GM18505 (cell line): ENCODE measurements around the gene PRELP.
"Not testable (repeated sequence)": the region's sequence is repeated elsewhere in the genome, so short reads cannot be mapped to it uniquely, and the experiment has no call there.

Source experiments
- ATAC-seq: cut with Tn5 transposase; IDR thresholded peaks from one replicate; pipeline ENCODE4 v1.9.1; 2021; ENCODE audit not compliant: unreplicated experiment
- POLR2A ChIP-seq: IDR thresholded peaks from 4 replicates; pipeline ENCODE4 v1.6.1; 2011; ENCODE audit warnings: borderline replicate concordance; ENCODE audit not compliant: insufficient read depth, insufficient read length; ENCODE audit errors: extremely low read depth

The PRELP gene

GRCh38 chr1:203447151-203447550 lies 28.5 kb upstream of the PRELP start:
- ATAC-seq: no peak
- TF ChIP-seq POLR2A: no peak

GRCh38 chr1:203447598-203447997 lies 28.0 kb upstream of the PRELP start:
- ATAC-seq: not testable (repeated sequence)

DNA sequence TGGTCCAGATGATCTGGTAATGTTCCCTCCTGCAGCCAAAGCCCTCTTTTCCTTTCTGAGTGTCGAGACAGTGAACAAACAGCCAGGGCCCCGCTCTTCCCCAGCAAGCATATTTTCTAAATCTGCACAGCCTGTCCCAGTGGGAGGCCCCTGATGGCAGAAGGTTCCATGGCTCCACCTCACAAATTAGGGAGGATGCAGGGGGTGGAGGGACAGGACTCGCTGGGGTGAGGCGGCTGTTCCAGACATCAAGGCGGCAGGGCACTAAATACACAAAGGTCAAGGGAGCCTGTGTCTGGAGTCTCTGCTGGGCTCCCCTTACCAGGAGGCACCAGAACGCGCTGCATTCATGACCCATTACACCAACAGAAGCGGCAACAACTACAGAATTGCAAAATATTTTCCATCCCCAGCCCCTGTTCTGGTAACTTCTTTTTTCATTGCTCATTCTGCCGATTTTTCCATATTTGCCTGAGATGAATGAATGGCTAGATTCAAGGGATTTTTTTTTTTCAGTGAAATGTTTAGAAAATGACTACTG lies 27.0 kb upstream of the PRELP start:
- no peak for ATAC-seq

GRCh38 chr1:203450001-203450400 lies 25.6 kb upstream of the PRELP start:
- ATAC-seq: no peak
- TF ChIP-seq POLR2A: no peak

More for the DNA sequence above, 27.0 kb upstream of the PRELP start:
- no peak for TF ChIP-seq POLR2A

DNA sequence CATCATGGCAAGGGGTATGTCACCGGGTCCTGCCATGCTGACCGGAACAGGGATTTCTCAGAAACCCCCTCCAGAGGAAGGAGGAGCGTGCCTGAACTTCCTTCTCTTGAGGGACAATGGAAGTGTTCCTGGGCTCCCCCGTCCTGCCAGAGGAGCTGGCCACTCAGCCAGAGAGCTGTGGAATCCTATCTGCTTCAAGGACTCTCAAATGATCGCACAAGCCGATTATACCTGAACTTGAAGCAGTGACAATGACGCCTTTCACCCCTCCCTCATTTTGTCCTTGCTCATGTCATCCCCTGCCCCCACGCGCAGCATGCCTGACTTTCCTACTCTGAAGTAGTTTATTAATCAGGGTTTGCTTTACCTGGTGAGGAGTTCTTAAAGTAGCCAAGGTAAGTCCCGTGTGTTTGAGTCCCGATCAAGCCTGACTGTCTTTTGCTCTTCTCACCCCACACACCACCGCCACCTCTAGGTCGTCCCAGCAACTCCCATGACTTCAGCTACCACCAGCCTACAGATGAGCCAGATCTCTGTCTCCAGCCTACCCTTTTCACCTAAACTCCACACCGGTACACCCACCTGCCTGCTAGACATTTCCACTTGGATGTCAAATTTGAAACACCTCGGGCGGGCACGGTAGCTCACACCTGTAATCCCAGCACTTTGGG lies 25.0 kb upstream of the PRELP start:
- ATAC-seq: no peak

DNA sequence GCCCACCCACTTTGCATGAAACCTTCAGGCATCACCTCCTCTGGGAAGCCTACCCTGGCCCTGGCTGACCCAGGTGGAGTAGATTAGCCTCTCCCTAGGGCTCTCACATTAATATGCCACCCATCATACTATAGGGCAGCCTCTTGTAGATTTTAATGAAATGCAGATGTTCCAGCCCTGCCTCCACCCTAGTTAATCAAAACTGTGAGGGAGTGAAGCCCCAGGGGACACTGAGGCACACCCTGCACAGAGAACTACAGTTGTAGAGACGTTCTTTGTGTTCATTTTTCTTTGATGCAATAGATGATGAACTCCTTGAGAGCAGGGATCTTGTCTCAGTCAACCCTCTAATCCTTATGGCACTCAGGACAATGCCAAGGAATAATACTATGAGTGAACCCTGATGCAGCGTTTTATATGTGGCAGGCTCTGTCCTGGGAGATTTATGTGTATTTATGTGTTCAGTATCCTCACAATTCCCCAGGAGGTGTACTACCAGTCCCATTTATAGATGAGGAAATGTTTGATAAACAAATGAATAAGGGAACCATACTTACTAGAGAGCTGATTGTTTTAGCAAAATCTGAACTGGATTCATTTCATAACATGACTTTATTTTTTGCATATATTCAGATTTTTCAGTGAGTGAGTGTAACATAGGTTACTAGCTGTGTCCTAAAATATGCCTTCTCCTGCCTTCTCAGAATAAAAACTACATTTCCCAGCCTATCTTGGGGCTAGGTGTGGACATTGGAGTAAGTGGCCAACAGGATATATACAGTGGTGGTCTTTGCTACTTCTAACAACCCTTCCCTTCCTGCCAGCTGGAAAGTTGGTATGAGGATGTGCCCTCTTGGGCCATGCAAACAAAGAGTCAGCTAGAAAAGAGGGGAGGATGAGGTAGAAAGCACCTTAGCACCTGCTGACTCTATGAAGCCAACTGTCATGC lies 23.5 kb upstream of the PRELP start:
- ATAC-seq: no peak
- TF ChIP-seq POLR2A: no peak

More for the DNA sequence above, 25.0 kb upstream of the PRELP start:
- no peak for TF ChIP-seq POLR2A

DNA sequence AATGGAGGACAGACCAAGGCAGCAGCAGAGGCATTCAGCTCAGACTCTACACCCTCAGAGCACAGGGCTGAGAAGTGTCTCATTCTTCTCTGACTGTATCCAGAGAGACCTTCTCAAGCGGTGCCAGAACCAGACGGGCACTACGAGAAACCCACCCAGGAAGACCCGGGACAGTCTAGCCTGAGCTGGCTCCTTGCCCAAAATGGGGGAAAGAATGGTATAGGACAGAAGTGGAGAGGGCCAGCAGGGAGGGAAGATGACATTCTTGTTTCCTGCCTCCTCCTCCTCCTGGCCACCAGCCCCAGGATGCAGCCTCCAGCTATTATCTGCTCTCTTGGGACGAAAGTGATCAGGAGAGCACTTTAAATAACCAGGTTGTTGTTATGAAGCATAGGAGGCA lies 22.6 kb upstream of the PRELP start:
- TF ChIP-seq POLR2A: no peak
- no peak for ATAC-seq

- ATAC-seq: no peak
- TF ChIP-seq POLR2A: no peak
These were observed 22.0 kb upstream of the PRELP start for GRCh38 chr1:203453616-203454015.

GRCh38 chr1:203454986-203455471 lies 20.6 kb upstream of the PRELP start:
- no peak for TF ChIP-seq POLR2A
- no peak for ATAC-seq

GRCh38 chr1:203455706-203456105 lies 19.9 kb upstream of the PRELP start:
- TF ChIP-seq POLR2A: no peak
- ATAC-seq: no peak

- ATAC-seq: no peak
- TF ChIP-seq POLR2A: no peak
These were observed 19.0 kb upstream of the PRELP start for GRCh38 chr1:203456577-203456976.

- no peak for ATAC-seq
- TF ChIP-seq POLR2A: no peak
These were observed 17.5 kb upstream of the PRELP start for GRCh38 chr1:203458078-203458477.

DNA sequence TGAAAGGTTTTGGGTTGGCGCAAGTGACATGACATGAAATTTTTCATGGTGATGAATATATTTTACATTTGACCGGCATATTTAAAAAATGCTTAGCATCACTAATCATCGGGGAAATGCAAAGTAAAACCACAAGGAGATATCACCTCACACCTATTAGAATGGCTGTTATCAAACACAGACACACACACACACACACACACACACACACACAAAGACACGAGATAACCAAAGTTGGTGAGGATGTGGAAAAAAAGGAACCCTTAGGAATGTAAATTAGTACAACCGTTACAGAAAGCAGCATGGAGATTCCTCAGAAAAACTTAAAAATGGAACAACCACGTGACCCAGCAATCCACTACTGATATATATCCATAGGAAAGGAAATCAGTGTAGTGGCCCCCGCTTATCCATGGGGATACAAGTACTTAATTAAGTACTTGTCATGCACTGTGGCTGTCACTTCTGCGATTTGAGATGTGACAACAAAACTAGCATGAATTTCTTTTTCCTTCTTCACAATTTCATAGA lies 15.9 kb upstream of the PRELP start:
- no peak for ATAC-seq

More for the DNA sequence above, 15.9 kb upstream of the PRELP start:
- no peak for TF ChIP-seq POLR2A
